Osteoblast (primary cell): ENCODE data around the gene ZER1. TPM values are rescaled to one million over a fixed set of nuclear protein-coding genes. Genes with fewer than 3 reads are reported as not detected.

Source experiments
- DNase-seq: peaks from one replicate; pipeline ENCODE4 v3.0.0; 2011; ENCODE audit warnings: low spot score, mixed read lengths; ENCODE audit not compliant: insufficient read length; ENCODE audit errors: missing footprints
- H2AFZ ChIP-seq: 2 replicates; pipeline ENCODE4 v1.6.0; 2011; ENCODE audit warnings: mild to moderate bottlenecking, low read length
- H3K27ac ChIP-seq: 2 replicates; pipeline ENCODE4 v1.5.1; 2011; ENCODE audit warnings: mild to moderate bottlenecking, low read depth, low read length, moderate library complexity
- H3K27me3 ChIP-seq: 2 replicates; pipeline ENCODE4 v1.6.0; 2012; ENCODE audit warnings: mild to moderate bottlenecking, control low read depth, inconsistent platforms, low read length, moderate library complexity; ENCODE audit not compliant: insufficient read depth
- H3K36me3 ChIP-seq: 2 replicates; pipeline ENCODE4 v1.5.1; 2011; ENCODE audit warnings: mild to moderate bottlenecking, low read length, control low read depth, moderate library complexity; ENCODE audit not compliant: insufficient read depth
- H3K4me1 ChIP-seq: 2 replicates; pipeline ENCODE4 v1.5.1; 2011; ENCODE audit warnings: mild to moderate bottlenecking, low read length, control low read depth, moderate library complexity; ENCODE audit not compliant: insufficient read depth
- H3K4me2 ChIP-seq: 2 replicates; pipeline ENCODE4 v1.6.0; 2011; ENCODE audit warnings: mild to moderate bottlenecking, low read length; ENCODE audit not compliant: insufficient read depth
- H3K4me3 ChIP-seq: fragments of 200-600 bp; sonication (generic); 3 replicates; pipeline ENCODE4 v1.5.1; 2012; ENCODE audit warnings: mild to moderate bottlenecking, low read length, inconsistent platforms; ENCODE audit not compliant: insufficient read depth
- H3K79me2 ChIP-seq: 2 replicates; pipeline ENCODE4 v1.6.0; 2012; ENCODE audit warnings: mild to moderate bottlenecking, low read length, control low read depth, inconsistent platforms; ENCODE audit not compliant: insufficient read depth
- H3K9me3 ChIP-seq: 2 replicates; pipeline ENCODE4 v1.5.1; 2011; ENCODE audit warnings: low read depth, low read length, control low read depth
- H4K20me1 ChIP-seq: 2 replicates; pipeline ENCODE4 v1.6.0; 2012; ENCODE audit warnings: mild to moderate bottlenecking, low read length, control low read depth; ENCODE audit not compliant: insufficient read depth
- CTCF ChIP-seq: IDR thresholded peaks from 2 replicates; pipeline ENCODE4 v1.5.1; 2011; ENCODE audit warnings: mild to moderate bottlenecking, low read depth, low read length, moderate library complexity; ENCODE audit errors: extremely low read depth
- total RNA-seq: library from RNA; depleted of rRNA; stranded (reverse); fragments of >200 nt; gene quantifications from 2 replicates; pipeline ENCODE4 v1.2.3, GENCODE V29; 2012

The ZER1 gene
- total RNA-seq, 1 donor, result 26.4 TPM

- Histone ChIP-seq H3K9me3 (no peaks in the 10 kb centered on the region), H3K4me1 (no peaks in the 10 kb centered on the region), H3K36me3 (no peaks in the 10 kb centered on the region), H2AFZ (no peak overlapping the region), H3K27me3 (no peaks in the 10 kb centered on the region), H3K79me2 (peaks cover 35% of the 10 kb centered on the region), H3K27ac (no peak overlapping the region), H4K20me1 (peaks cover 17% of the 10 kb centered on the region), H3K4me2 (no peak overlapping the region), H3K4me3 (no peak overlapping the region)
- TF ChIP-seq CTCF, result no peak
- peak; percentile 30 for DNase-seq
Measured at GRCh38 chr9:128764361-128764760, 7.4 kb downstream of the ZER1 start.

- Histone ChIP-seq H3K79me2 (peaks cover 22% of the 10 kb centered on the region), H3K4me3 (no peak overlapping the region), H3K9me3 (no peaks in the 10 kb centered on the region), H4K20me1 (peaks cover 14% of the 10 kb centered on the region), H3K4me2 (no peak overlapping the region), H2AFZ (no peak overlapping the region), H3K27ac (no peak overlapping the region), H3K36me3 (no peaks in the 10 kb centered on the region), H3K27me3 (no peaks in the 10 kb centered on the region), H3K4me1 (no peaks in the 10 kb centered on the region)
- TF ChIP-seq CTCF, result no peak
- peak; percentile 54 for DNase-seq
Measured at GRCh38 chr9:128762671-128763449, 8.9 kb downstream of the ZER1 start.

- Histone ChIP-seq H3K4me2 (no peak overlapping the region), H2AFZ (no peak overlapping the region), H3K27me3 (no peaks in the 10 kb centered on the region), H3K27ac (no peak overlapping the region), H3K36me3 (peaks cover 13% of the 10 kb centered on the region), H4K20me1 (peaks cover 14% of the 10 kb centered on the region), H3K79me2 (peaks cover 9% of the 10 kb centered on the region), H3K9me3 (no peaks in the 10 kb centered on the region), H3K4me3 (no peak overlapping the region), H3K4me1 (no peaks in the 10 kb centered on the region)
- no peak for TF ChIP-seq CTCF
- DNase-seq, result no peak
Measured at GRCh38 chr9:128757602-128758001, 14.1 kb downstream of the ZER1 start.

GRCh38 chr9:128753627-128754026 is 18.1 kb downstream of the ZER1 start:
- Histone ChIP-seq H3K27me3 (no peaks in the 10 kb centered on the region), H3K4me2 (no peak overlapping the region), H3K9me3 (no peaks in the 10 kb centered on the region), H4K20me1 (peaks cover 14% of the 10 kb centered on the region), H3K4me3 (no peak overlapping the region), H3K27ac (no peak overlapping the region), H2AFZ (no peak overlapping the region), H3K36me3 (peaks cover 29% of the 10 kb centered on the region), H3K79me2 (peaks cover 5% of the 10 kb centered on the region), H3K4me1 (no peaks in the 10 kb centered on the region)
- DNase-seq, result no peak
- no peak for TF ChIP-seq CTCF
